H1 (cell line): Measurements from ENCODE around the gene SH3PXD2A.

ENCODE experiments used
- ATF3 ChIP-seq: IDR thresholded peaks from 2 replicates; pipeline ENCODE4 v1.6.1; 2011; ENCODE audit warnings: low read depth, mild to moderate bottlenecking, low read length; ENCODE audit not compliant: insufficient read depth
- CBX8 ChIP-seq: fragments of 300-800, 300-1000 bp; sonication (generic); IDR thresholded peaks from 2 replicates; pipeline ENCODE4 v1.7.1; 2016; ENCODE audit warnings: low read depth, low read length, borderline replicate concordance
- EZH2 ChIP-seq: fragments of 200-600 bp; sonication (generic); IDR thresholded peaks from 2 replicates; pipeline ENCODE4 v1.7.1; 2012; ENCODE audit warnings: low read depth, mild to moderate bottlenecking, moderate library complexity, low read length, inconsistent platforms; ENCODE audit not compliant: severe bottlenecking
- GTF2F1 ChIP-seq: IDR thresholded peaks from 2 replicates; pipeline ENCODE4 v1.6.1; 2012; ENCODE audit warnings: low read depth, low read length, improper control_type of control experiment, borderline replicate concordance
- NRF1 ChIP-seq: IDR thresholded peaks from 2 replicates; pipeline ENCODE4 v1.6.1; 2011; ENCODE audit warnings: mild to moderate bottlenecking, low read depth, low read length, improper control_type of control experiment
- POLR2AphosphoS5 ChIP-seq: IDR thresholded peaks from 2 replicates; pipeline ENCODE4 v1.6.1; 2011; ENCODE audit warnings: low read depth, low read length
- SUZ12 ChIP-seq: fragments of 200-600 bp; sonication (generic); IDR thresholded peaks from 2 replicates; pipeline ENCODE4 v1.6.1; 2012; ENCODE audit warnings: mild to moderate bottlenecking, inconsistent platforms, low read length, moderate library complexity, mixed read lengths
- TF ChIP-seq, protein P1 (sequence below), 3 experiments: IDR thresholded peaks; 1 replicate in 2 of 3; 2 replicates in 1 of 3; pipeline versions ENCODE4 v1.5.1 to v1.6.1; 2011; ENCODE audit warnings: low read length in 3 of 3, mild to moderate bottlenecking in 3 of 3, inconsistent platforms in 2 of 3, low read depth in 1 of 3, moderate library complexity in 1 of 3; ENCODE audit not compliant: insufficient read depth in 1 of 3; ENCODE audit errors: control extremely low read depth in 1 of 3

DNA sequence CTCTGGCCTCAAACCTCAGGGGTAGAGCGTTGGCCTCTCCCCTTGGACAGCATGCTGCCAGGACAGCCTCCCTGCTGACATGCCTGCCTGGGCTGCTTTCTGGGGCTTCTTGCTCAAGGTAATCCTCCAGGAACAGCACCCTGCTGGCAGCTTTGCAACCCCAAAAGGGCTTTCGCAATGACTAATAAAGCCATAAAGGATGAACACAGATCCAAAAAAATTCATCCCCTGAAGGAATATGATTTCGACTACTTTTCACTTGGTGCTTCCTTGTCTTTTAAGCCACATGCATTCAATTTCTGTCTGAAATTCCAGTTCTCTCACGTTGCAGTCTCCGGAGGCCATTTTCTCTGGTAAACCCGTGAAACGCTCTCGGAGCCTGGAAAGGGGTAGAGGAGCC is 15.1 kb upstream of the SH3PXD2A start:
- TF ChIP-seq CBX8 (no peak), NRF1 (no peak), GTF2F1 (no peak), ATF3 (no peak), POLR2AphosphoS5 (no peak), EZH2 (no peak), SUZ12 (no peak)
- TF ChIP-seq, protein P1, sequence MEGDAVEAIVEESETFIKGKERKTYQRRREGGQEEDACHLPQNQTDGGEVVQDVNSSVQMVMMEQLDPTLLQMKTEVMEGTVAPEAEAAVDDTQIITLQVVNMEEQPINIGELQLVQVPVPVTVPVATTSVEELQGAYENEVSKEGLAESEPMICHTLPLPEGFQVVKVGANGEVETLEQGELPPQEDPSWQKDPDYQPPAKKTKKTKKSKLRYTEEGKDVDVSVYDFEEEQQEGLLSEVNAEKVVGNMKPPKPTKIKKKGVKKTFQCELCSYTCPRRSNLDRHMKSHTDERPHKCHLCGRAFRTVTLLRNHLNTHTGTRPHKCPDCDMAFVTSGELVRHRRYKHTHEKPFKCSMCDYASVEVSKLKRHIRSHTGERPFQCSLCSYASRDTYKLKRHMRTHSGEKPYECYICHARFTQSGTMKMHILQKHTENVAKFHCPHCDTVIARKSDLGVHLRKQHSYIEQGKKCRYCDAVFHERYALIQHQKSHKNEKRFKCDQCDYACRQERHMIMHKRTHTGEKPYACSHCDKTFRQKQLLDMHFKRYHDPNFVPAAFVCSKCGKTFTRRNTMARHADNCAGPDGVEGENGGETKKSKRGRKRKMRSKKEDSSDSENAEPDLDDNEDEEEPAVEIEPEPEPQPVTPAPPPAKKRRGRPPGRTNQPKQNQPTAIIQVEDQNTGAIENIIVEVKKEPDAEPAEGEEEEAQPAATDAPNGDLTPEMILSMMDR (IDR thresholded peaks at IDR 0.05; ENCODE audit: control extremely low read depth in 1 of 3, insufficient read depth in 1 of 3, low read depth in 1 of 3, low read length in 3 of 3): no peak
